GM12873 (cell line): Measurements from ENCODE around the gene COL4A2.

Experiments
- TF ChIP-seq, protein P1 (sequence below): IDR thresholded peaks from 2 replicates; pipeline ENCODE4 v1.5.1; 2012; ENCODE audit warnings: low read depth, mild to moderate bottlenecking, moderate library complexity, low read length, control low read depth; ENCODE audit not compliant: insufficient read depth; ENCODE audit errors: missing control alignments

The COL4A2 gene

DNA sequence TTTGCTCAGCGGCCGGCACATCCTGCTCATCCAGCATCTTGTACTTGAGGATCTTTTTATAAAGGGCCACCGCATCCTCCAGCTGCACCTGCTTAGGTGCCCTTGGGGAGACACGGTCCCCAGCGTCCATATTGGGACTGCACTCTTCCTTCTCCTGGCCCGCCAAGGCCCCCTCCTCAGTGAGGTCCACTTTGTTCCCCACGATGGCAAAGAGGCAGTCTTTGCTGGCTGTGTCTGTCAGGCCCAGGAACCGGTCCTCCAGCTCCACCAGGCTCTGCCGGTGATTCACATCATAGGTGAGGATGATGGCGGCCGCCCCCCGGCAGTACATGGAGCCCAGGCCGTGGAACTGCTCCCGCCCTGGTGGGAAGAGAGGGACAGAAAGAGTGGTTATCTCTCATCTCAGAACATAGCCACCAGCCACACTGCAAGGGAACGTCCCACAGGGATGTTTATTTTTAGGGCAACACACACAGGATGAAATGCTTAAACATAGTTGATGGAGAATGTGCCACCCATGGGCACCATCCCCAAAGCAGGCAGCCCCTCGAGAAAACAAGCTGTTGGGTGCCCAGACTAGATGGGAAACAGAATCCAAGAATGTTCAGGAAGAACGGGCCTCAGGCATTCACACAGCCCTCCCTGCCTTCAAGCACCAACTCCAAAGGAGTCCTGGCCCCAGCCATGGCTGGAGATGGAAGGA is 216.9 kb downstream of the COL4A2 start:
- TF ChIP-seq, protein P1, sequence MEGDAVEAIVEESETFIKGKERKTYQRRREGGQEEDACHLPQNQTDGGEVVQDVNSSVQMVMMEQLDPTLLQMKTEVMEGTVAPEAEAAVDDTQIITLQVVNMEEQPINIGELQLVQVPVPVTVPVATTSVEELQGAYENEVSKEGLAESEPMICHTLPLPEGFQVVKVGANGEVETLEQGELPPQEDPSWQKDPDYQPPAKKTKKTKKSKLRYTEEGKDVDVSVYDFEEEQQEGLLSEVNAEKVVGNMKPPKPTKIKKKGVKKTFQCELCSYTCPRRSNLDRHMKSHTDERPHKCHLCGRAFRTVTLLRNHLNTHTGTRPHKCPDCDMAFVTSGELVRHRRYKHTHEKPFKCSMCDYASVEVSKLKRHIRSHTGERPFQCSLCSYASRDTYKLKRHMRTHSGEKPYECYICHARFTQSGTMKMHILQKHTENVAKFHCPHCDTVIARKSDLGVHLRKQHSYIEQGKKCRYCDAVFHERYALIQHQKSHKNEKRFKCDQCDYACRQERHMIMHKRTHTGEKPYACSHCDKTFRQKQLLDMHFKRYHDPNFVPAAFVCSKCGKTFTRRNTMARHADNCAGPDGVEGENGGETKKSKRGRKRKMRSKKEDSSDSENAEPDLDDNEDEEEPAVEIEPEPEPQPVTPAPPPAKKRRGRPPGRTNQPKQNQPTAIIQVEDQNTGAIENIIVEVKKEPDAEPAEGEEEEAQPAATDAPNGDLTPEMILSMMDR: no peak

DNA sequence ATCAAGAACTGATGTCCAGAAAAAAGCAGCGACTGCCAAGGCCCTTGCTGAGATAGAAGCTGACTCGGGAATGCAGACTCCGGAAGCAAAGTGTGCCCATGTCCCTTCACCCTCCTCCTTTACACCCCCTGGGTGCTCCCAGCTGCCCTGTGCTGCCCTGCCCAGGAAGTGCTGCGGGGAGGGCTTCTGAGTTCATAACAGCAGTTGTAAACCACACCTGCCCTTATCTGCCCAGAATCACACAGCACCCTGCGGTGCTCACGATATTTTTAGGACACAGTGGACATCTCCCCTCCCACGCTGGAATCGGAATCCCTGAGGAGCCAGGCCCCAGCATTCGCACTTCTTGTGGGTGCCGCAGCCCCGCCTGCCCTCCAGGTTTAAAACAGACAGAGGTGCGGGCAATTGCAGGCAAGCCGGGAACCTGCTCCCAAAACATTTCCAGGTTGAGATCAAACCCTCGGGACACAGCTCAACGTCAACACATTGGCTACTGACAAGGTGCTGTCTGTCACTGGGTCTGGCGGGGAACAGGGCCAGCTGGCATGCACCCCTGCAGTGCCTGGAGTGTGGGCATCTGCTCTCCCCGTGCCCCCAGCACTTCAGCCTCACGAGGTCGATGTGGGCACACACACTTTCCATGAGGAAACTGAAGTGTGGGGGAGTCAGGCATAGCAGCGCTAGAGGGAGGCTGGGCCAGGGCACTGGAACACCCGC is 217.6 kb downstream of the COL4A2 start:
- TF ChIP-seq, protein P1: no peak

DNA sequence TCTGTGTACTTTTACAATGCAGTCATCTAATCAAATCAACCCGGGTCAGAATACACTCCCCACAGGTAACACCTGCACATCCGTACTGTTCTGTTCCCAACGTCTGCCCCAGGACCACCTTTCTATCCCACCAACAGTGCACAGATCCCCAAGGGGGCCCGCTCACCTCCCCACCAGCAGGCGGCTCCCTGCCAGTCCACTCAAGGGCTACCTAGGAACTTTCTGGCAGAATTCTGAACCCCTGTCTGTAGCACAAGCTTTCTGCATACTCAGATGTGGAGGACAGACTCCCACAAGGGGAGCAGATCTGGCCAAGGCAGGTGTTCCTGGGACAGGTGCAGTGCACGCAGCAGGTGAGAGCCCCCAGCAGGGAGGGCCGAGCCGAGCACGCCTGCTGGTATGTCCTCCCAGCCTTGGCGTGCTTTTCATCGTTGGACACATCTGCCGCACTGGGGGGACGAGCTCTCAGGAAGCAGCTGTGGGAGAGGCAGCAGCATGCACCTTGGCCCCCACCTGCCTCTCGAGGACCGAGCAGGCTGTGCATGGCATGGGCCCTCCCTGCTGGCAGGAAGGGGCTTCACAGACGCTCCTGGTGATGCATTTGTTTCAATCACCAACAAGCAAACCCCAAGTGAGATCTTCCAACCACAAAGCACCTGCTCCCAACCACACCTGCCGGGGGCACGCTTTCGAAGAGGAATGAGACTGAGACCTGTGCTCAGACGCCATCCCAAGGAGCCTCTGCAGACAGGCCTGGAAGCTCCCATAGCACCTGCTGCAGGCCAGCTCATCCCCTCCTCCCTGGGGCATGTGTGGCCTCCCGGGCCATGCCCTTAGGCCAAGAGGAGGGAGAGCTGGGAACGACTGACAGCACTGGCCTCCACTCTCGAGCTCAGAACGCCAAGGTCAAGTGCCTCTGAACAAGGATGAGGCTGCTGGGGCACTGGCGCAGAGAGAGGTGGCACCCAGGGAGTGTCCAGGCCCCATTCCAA is 218.5 kb downstream of the COL4A2 start:
- TF ChIP-seq, protein P1: peak; percentile 31

DNA sequence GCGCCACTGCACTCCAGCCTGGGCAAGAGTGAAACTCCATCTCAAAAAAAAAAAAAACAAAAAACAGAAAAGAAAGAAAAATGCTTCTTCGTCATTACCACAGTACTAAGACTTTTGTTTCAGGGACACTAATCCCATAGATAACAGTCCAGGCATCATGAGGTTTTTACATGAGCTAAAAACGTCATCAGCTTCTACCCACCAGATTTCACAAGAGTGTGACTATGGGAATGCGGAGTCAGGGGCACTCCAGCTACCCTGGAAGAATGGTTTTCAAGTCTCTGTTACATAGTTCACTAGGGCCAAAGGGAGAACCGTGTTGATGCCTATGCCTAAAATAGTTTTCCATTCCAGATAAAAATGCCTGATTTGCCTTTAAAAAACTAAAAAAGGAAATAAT is 221.3 kb downstream of the COL4A2 start:
- TF ChIP-seq, protein P1: no peak

DNA sequence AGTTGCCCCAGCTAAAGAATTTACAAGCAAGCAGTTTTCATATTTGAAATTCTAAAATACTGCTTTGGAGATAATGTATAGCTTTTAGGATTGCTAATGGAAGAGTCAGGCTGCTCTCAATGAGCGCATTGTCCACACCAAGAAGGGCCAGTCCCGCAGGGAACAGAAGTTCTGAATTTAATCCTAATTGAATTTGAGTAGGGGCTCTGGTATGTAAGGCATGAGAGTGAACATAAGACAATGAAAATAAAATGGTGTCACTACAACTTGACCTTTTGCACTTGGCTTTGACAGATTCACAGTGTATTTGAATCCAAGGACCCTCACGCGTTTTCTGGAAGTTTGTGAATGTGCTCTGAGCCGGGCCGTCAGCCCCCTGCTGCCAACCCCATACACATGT is 221.8 kb downstream of the COL4A2 start:
- TF ChIP-seq, protein P1: no peak

DNA sequence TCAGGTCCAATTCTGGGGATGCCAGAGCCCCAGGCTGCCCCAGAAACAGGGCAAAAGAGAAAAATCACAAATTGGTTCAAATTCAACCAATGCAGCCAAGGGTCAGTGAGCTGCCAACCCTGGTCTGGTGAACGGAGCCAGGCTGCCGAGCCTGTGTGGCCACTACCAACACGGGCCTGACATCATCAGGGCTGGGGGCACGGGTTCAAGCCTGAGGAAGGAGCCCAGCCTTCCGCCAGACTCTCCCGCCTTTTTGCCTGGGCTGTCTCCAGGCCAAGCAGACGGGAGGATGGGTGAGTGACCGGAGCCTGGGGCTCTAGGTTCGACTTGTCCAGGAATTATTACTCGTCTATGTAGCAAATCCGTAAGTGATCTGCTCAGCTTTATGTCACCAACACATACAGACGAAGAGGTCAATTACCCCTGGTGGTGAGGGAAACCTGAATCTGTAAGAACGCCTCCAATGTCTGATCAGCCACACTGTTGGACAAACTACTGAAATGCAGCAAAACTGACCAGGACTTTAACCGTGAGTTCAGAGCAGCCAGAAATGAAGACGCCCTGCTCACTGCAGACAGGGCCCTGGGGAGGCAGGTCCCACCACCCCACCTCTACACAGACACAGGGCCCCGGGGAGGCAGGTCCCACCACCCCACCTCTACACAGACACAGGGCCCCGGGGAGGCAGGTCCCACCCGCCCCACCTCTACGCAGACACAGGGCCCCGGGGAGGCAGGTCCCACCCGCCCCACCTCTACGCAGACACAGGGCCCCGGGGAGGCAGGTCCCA is 222.6 kb downstream of the COL4A2 start:
- TF ChIP-seq, protein P1: no peak
